Lower leg skin (tissue), 3 donors: ENCODE results near the gene AGR3.

ENCODE experiments used
- CTCF ChIP-seq, 3 donors: fragments of 450-650 bp; IDR thresholded peaks; one replicate each; pipeline ENCODE4 v1.5.1; 2016; ENCODE audit warnings: antibody characterized with exemption in 3 of 3, mild to moderate bottlenecking in 3 of 3, moderate library complexity in 2 of 3
- POLR2A ChIP-seq, 2 donors: fragments of 450-650 bp; IDR thresholded peaks; one replicate each; pipeline ENCODE4 v1.6.1; 2016 to 2017; ENCODE audit warnings: antibody characterized with exemption in 2 of 2, mild to moderate bottlenecking in 1 of 2, moderate library complexity in 1 of 2

GRCh38 chr7:16816824-16817223 is 65.0 kb downstream of the AGR3 start:
- no peak for TF ChIP-seq CTCF (IDR thresholded peaks at IDR 0.05)
- no peak for TF ChIP-seq POLR2A (IDR thresholded peaks at IDR 0.05)
